GM12873 (cell line): ENCODE results near the gene DRG2.
A peak's percentile ranks its signal among the peaks of the same experiment; 100 is the strongest.

Experiments used
- CTCF ChIP-seq: IDR thresholded peaks from 2 replicates; pipeline ENCODE4 v1.5.1; 2012; ENCODE audit warnings: low read depth, mild to moderate bottlenecking, moderate library complexity, low read length, control low read depth; ENCODE audit not compliant: insufficient read depth; ENCODE audit errors: missing control alignments

DRG2 gene

GRCh38 chr17:18076936-18077335, 10.8 kb upstream of the DRG2 start:
- no peak for TF ChIP-seq CTCF

- TF ChIP-seq CTCF: no peak
These were observed 8.2 kb upstream of the DRG2 start for GRCh38 chr17:18079543-18079942.

- TF ChIP-seq CTCF: no peak
These were observed 3.5 kb upstream of the DRG2 start for GRCh38 chr17:18084256-18084655.

- no peak for TF ChIP-seq CTCF
These were observed 1.9 kb downstream of the DRG2 start for GRCh38 chr17:18089613-18090012.

GRCh38 chr17:18093616-18094408, 6.1 kb downstream of the DRG2 start:
- TF ChIP-seq CTCF: peak; percentile 43

GRCh38 chr17:18094409-18094807, 6.7 kb downstream of the DRG2 start:
- TF ChIP-seq CTCF: no peak

GRCh38 chr17:18099516-18099915, 11.8 kb downstream of the DRG2 start:
- no peak for TF ChIP-seq CTCF
